Smooth muscle cell (in vitro differentiated cells): ENCODE data around the gene SLBP. TPM values are rescaled to one million over a fixed set of nuclear protein-coding genes. Genes with fewer than 3 reads are reported as not detected.

Source experiments
- DNase-seq: peaks from one replicate; lab custom pipeline; 2025; ENCODE audit not compliant: unreplicated experiment; lab: John Stamatoyannopoulos, UW
- H2AFZ ChIP-seq: fragments of 200-600 bp; sonication (generic); 2 replicates; pipeline ENCODE4 v1.6.0; 2016; ENCODE audit warnings: antibody characterized with exemption, low read depth, mild to moderate bottlenecking
- H3F3A ChIP-seq: fragments of 200-600 bp; sonication (generic); 2 replicates; pipeline ENCODE4 v1.6.0; 2017; ENCODE audit warnings: antibody characterized with exemption, low read depth
- H3K27ac ChIP-seq: fragments of 200-600 bp; sonication (generic); 2 replicates; pipeline ENCODE4 v1.5.1; 2016; ENCODE audit warnings: low read depth, mild to moderate bottlenecking
- H3K27me3 ChIP-seq: fragments of 200-600 bp; sonication (generic); 2 replicates; pipeline ENCODE4 v1.6.1; 2016; ENCODE audit warnings: low read depth, mild to moderate bottlenecking
- H3K36me3 ChIP-seq: fragments of 200-600 bp; sonication (generic); 2 replicates; pipeline ENCODE4 v1.5.1; 2016; ENCODE audit warnings: low read depth
- H3K4me1 ChIP-seq: fragments of 200-600 bp; sonication (generic); 2 replicates; pipeline ENCODE4 v1.5.1; 2016; ENCODE audit warnings: low read depth
- H3K4me2 ChIP-seq: fragments of 200-600 bp; sonication (generic); 2 replicates; pipeline ENCODE4 v1.6.0; 2016; ENCODE audit warnings: mild to moderate bottlenecking
- H3K4me3 ChIP-seq: fragments of 200-600 bp; sonication (generic); 2 replicates; pipeline ENCODE4 v1.5.1; 2016; ENCODE audit warnings: mild to moderate bottlenecking
- H3K79me2 ChIP-seq: fragments of 200-600 bp; sonication (generic); 2 replicates; pipeline ENCODE4 v1.6.0; 2016; ENCODE audit warnings: low read depth, mild to moderate bottlenecking
- H3K9ac ChIP-seq: fragments of 200-600 bp; sonication (generic); 2 replicates; pipeline ENCODE4 v1.6.0; 2016; ENCODE audit warnings: low read depth
- H3K9me3 ChIP-seq: fragments of 200-600 bp; sonication (generic); replicated peaks from 2 replicates; pipeline ENCODE4 v1.5.1; 2016; ENCODE audit warnings: low read depth
- H4K20me1 ChIP-seq: fragments of 200-600 bp; sonication (generic); 2 replicates; pipeline ENCODE4 v1.6.0; 2016; ENCODE audit warnings: low read depth
- CTCF ChIP-seq: fragments of 200-600 bp; sonication (generic); IDR thresholded peaks from 2 replicates; pipeline ENCODE4 v1.5.1; 2017; ENCODE audit warnings: borderline replicate concordance, mild to moderate bottlenecking, antibody characterized with exemption; ENCODE audit not compliant: insufficient read depth, poor library complexity, severe bottlenecking
- WGBS: methylation state at CpG from one replicate; pipeline ENCODE4 v1.1.7; 2016; ENCODE audit warnings: low lambda C conversion rate; 5-methylcytosine and 5-hydroxymethylcytosine counted together
- polyA plus RNA-seq: library from polyadenylated mRNA; unstranded; fragments of >200 nt; fragmentation: Nextera tagmentation; extraction: Ambion mirVana; gene quantifications from 2 replicates; pipeline ENCODE4 v1.2.1, GENCODE V29; 2016
- total RNA-seq: library from RNA; depleted of rRNA; stranded (reverse); fragments of >200 nt; gene quantifications from 2 replicates; pipeline ENCODE4 v1.2.3, GENCODE V29; 2014

SLBP gene
- total and polyA plus RNA-seq, 2 experiments from 2014 or later: 55.4 to 63.9 TPM

- H3K4me1 ChIP-seq: no peaks in the 10 kb centered on the region
- DNase-seq: no peak
- no peak overlapping the region for H3K9ac ChIP-seq
- H4K20me1 ChIP-seq: no peaks in the 10 kb centered on the region
- H3K27ac ChIP-seq: no peak overlapping the region
- no peak overlapping the region for H3K4me2 ChIP-seq
- no peaks in the 10 kb centered on the region for H3K9me3 ChIP-seq
- 94% methylated on average over 23 of the region's 23 CpGs for WGBS
- TF ChIP-seq CTCF: no peak
- no peaks in the 10 kb centered on the region for H3K79me2 ChIP-seq
- no peak overlapping the region for H2AFZ ChIP-seq
- no peak overlapping the region for H3K4me3 ChIP-seq
- H3K27me3 ChIP-seq: no peaks in the 10 kb centered on the region
- H3F3A ChIP-seq: no peaks in the 10 kb centered on the region
- H3K36me3 ChIP-seq: no peaks in the 10 kb centered on the region
Observed at GRCh38 chr4:1654216-1654955, 57.7 kb downstream of the SLBP start.

GRCh38 chr4:1653776-1654175, 58.3 kb downstream of the SLBP start:
- WGBS: 90% methylated on average over 10 of the region's 10 CpGs
- H3K27me3 ChIP-seq: no peaks in the 10 kb centered on the region
- no peak overlapping the region for H2AFZ ChIP-seq
- H3K4me3 ChIP-seq: no peak overlapping the region
- H4K20me1 ChIP-seq: no peaks in the 10 kb centered on the region
- no peaks in the 10 kb centered on the region for H3K79me2 ChIP-seq
- H3K9me3 ChIP-seq: no peaks in the 10 kb centered on the region
- DNase-seq: no peak
- no peaks in the 10 kb centered on the region for H3K36me3 ChIP-seq
- H3K4me2 ChIP-seq: no peak overlapping the region
- no peak for TF ChIP-seq CTCF
- H3F3A ChIP-seq: no peaks in the 10 kb centered on the region
- H3K4me1 ChIP-seq: no peaks in the 10 kb centered on the region
- no peak overlapping the region for H3K27ac ChIP-seq
- H3K9ac ChIP-seq: no peak overlapping the region

GRCh38 chr4:1652088-1652487, 60.0 kb downstream of the SLBP start:
- Histone ChIP-seq H3K4me1 (no peaks in the 10 kb centered on the region), H3K27me3 (no peaks in the 10 kb centered on the region), H3K27ac (no peak overlapping the region), H3K36me3 (no peaks in the 10 kb centered on the region), H3K9me3 (no peaks in the 10 kb centered on the region), H3K4me2 (no peak overlapping the region), H3F3A (no peaks in the 10 kb centered on the region), H4K20me1 (no peaks in the 10 kb centered on the region), H3K9ac (no peak overlapping the region), H3K4me3 (no peak overlapping the region), H3K79me2 (no peaks in the 10 kb centered on the region), H2AFZ (no peak overlapping the region)
- no peak for TF ChIP-seq CTCF
- no peak for DNase-seq
- WGBS: 94% methylated on average over 9 of the region's 13 CpGs

- no peaks in the 10 kb centered on the region for H3K9me3 ChIP-seq
- H3K4me1 ChIP-seq: no peaks in the 10 kb centered on the region
- no peak overlapping the region for H2AFZ ChIP-seq
- no peaks in the 10 kb centered on the region for H4K20me1 ChIP-seq
- H3K27ac ChIP-seq: no peak overlapping the region
- no peaks in the 10 kb centered on the region for H3K27me3 ChIP-seq
- no peaks in the 10 kb centered on the region for H3F3A ChIP-seq
- H3K79me2 ChIP-seq: no peaks in the 10 kb centered on the region
- H3K36me3 ChIP-seq: no peaks in the 10 kb centered on the region
- no peak for TF ChIP-seq CTCF
- H3K4me2 ChIP-seq: no peak overlapping the region
- over 99% methylated on average over 9 of the region's 13 CpGs for WGBS
- no peak for DNase-seq
- H3K4me3 ChIP-seq: no peak overlapping the region
- no peak overlapping the region for H3K9ac ChIP-seq
Observed at GRCh38 chr4:1651609-1652008, 60.5 kb downstream of the SLBP start.
